Activated B cell treated with CpG ODN at 0.5 μM for 24 hours (primary cell): ENCODE results near the gene FOCAD. TPM values are rescaled to one million over a fixed set of nuclear protein-coding genes. Genes with fewer than 3 reads are reported as not detected.

ENCODE experiments used
- ATAC-seq: fragments of 200-7000 bp; cut with Tn5 transposase; one replicate; pipeline ENCODE4 v1.10.0; 2021; ENCODE audit warnings: low read depth, mild to moderate bottlenecking, moderate library complexity
- CTCF ChIA-PET: fragments of 350-600 bp; sonication (Branson Sonifier 250); formaldehyde crosslinking; loops from one replicate; lab custom pipeline; 2021; ENCODE audit warnings: antibody characterized with exemption; lab: Charles Lee
- POLR2A ChIA-PET: fragments of 350-600 bp; sonication (Branson Sonifier 250); formaldehyde crosslinking; loops from one replicate; lab custom pipeline; 2021; ENCODE audit warnings: antibody characterized with exemption; lab: Charles Lee
- DNase-seq: peaks from one replicate; pipeline ENCODE4 v3.0.0; 2022
- H3K27ac Mint-ChIP-seq: one replicate; pipeline ENCODE4 v1.8.0; 2020; ENCODE audit warnings: mixed read lengths
- H3K27me3 Mint-ChIP-seq: one replicate; pipeline ENCODE4 v1.8.0; 2021; ENCODE audit warnings: mixed read lengths
- H3K36me3 Mint-ChIP-seq: one replicate; pipeline ENCODE4 v1.8.0; 2021; ENCODE audit warnings: low read depth, mixed read lengths
- H3K4me1 Mint-ChIP-seq: one replicate; pipeline ENCODE4 v1.8.0; 2021; ENCODE audit warnings: mixed read lengths
- H3K4me3 Mint-ChIP-seq: one replicate; pipeline ENCODE4 v1.8.0; 2020; ENCODE audit warnings: mild to moderate bottlenecking, mixed read lengths
- H3K9me3 Mint-ChIP-seq: one replicate; pipeline ENCODE4 v1.8.0; 2020; ENCODE audit warnings: mixed read lengths
- CTCF ChIP-seq: fragments of 200-600 bp; IDR thresholded peaks from one replicate; pipeline ENCODE4 v1.8.0; 2022; ENCODE audit warnings: antibody characterized with exemption, mild to moderate bottlenecking
- intact Hi-C: fragments of 100-400 bp; cut with micrococcal nuclease; formaldehyde crosslinking; loops from one replicate; pipeline ENCODE4 v1.15.1; 2024
- total RNA-seq: library from RNA; stranded (reverse); gene quantifications from 2 replicates; pipeline ENCODE4 v1.2.3, GENCODE V29; 2022

Gene FOCAD
- total RNA-seq, 1 donor from 2014 or later, result 11.7 TPM

DNA sequence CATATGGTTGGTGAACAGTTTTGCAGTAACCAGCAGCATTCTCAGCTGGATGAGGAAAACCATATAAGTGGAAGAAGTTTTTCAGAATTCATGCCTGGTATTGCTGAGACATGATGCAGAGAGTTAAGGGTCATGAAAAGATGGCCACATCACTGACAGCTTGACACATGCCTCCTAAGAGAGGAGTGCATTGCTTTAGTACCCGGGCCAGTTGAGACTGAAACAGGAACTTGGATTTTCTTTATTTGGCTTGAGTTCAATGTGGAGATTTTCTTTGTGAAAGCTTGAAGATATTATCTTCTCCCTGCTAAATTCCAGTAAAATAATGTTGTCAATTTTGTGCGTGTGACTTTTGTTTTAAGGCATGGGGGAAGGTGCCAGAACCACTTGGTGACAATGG is 311.6 kb downstream of the FOCAD start:
- no peak for DNase-seq
- Mint-ChIP-seq H3K27me3 (no peaks in the 10 kb centered on the region), H3K4me3 (no peak overlapping the region), H3K4me1 (peaks cover 32% of the 10 kb centered on the region), H3K27ac (no peak overlapping the region), H3K9me3 (no peaks in the 10 kb centered on the region), H3K36me3 (peaks cover 31% of the 10 kb centered on the region)
- CTCF ChIA-PET, result interaction anchor here (0.8 kb wide), 1 partner anchor 713 kb away, joined by 3 read pairs; no protein-coding TSS in a partner anchor
- POLR2A ChIA-PET, result no interaction called here
- no peak for ATAC-seq
- TF ChIP-seq CTCF, result no peak
- intact Hi-C loops, result no loop called here

DNA sequence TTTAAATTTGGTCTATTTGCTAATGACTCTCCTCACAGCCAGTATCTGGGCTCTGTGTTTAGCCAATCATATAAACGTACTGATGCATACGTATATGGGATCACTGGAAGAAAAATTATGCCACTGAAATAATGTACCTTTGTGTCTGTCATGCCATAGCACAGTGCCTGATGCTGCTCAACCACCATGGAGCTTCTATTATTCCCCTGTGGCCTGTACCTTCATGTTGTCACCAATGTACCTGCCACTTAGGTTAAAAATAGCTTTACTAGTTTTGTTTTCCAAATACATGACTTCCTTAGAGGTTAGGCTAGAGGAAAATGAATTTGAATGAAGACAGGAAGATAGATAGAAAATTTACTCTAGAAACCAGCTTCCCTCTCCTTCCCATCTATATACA is 312.8 kb downstream of the FOCAD start:
- ChIA-PET CTCF (no interaction called here), POLR2A (no interaction called here)
- Mint-ChIP-seq H3K4me3 (no peak overlapping the region), H3K9me3 (peaks cover 7% of the 10 kb centered on the region), H3K27me3 (no peaks in the 10 kb centered on the region), H3K27ac (no peak overlapping the region), H3K36me3 (peaks cover 39% of the 10 kb centered on the region), H3K4me1 (peaks cover 32% of the 10 kb centered on the region)
- intact Hi-C loops, result no loop called here
- DNase-seq (no peak), ATAC-seq (no peak)
- no peak for TF ChIP-seq CTCF

DNA sequence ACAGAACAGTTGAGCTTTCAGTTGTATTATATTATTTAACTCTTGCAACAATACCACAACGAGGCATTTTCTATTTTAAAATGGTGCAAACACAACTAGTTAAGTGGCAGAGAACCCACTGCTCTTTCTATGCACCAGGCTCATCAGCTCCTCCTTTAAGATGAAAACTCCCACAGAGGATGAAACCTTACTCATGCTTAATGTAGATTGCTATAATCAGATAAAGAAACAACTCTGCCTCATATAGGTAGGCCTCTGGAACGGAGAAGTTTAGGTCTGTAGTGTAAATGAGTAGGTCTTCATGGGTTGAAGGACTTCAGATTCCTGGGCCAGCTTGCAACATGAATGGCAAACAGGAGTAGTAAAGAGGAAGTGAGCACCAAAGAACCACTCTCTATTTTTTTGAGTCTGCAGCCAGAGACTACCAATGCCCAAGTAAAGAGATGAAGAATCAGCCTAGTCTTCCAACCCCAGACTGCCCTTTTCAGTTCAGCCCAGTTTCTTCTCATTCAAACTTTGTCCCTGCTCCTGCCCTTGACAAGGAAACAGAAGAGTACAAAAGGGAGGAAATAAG is 313.5 kb downstream of the FOCAD start:
- DNase-seq (no peak), ATAC-seq (peak; percentile 31)
- Mint-ChIP-seq H3K36me3 (peaks cover 47% of the 10 kb centered on the region), H3K4me3 (no peak overlapping the region), H3K27ac (no peak overlapping the region), H3K27me3 (no peaks in the 10 kb centered on the region), H3K4me1 (peaks cover 32% of the 10 kb centered on the region), H3K9me3 (peaks cover 7% of the 10 kb centered on the region)
- TF ChIP-seq CTCF, result no peak
- ChIA-PET POLR2A (interaction anchor here (0.5 kb wide), 1 partner anchor 918 kb away, joined by 10 read pairs; no protein-coding TSS in a partner anchor), CTCF (interaction anchor here (0.6 kb wide), 1 partner anchor 153 kb away, joined by 3 read pairs; no protein-coding TSS in a partner anchor)
- intact Hi-C loops, result no loop called here

DNA sequence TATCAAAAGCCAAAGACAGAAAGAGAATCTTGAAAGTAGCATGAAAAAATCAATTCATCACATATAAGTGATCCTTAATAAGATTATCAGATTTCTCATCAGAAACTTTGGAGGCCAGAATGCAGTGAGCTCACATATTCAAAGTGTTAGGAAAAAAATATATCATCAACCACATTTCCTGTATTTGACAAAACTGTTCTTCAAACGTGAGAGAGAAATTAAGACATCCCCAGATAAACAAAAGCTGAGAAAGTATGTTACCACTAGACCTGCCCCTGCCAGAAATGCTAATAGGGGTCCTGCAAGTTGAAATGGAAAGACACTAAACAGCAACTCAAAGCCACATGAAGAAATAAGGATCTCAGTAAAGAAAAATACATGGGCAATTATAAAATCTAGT is 317.5 kb downstream of the FOCAD start:
- Mint-ChIP-seq H3K4me1 (peaks cover 15% of the 10 kb centered on the region), H3K36me3 (peaks cover 57% of the 10 kb centered on the region), H3K4me3 (no peak overlapping the region), H3K27me3 (no peaks in the 10 kb centered on the region), H3K27ac (no peak overlapping the region), H3K9me3 (peaks cover 7% of the 10 kb centered on the region)
- CTCF ChIA-PET, result no interaction called here
- POLR2A ChIA-PET, result no interaction called here
- intact Hi-C loops, result no loop called here
- TF ChIP-seq CTCF, result no peak
- no peak for ATAC-seq
- no peak for DNase-seq

GRCh38 chr9:21002040-21002439 is 318.0 kb downstream of the FOCAD start:
- no peak for ATAC-seq
- no peak overlapping the region for H3K4me3 Mint-ChIP-seq
- no peak overlapping the region for H3K27ac Mint-ChIP-seq
- TF ChIP-seq CTCF, result no peak
- intact Hi-C loops, result no loop called here
- POLR2A ChIA-PET, result interaction anchor here (0.6 kb wide), 1 partner anchor 10 kb away, joined by 4 read pairs; no protein-coding TSS in a partner anchor
- peaks cover 10% of the 10 kb centered on the region for H3K4me1 Mint-ChIP-seq
- DNase-seq, result no peak
- no peaks in the 10 kb centered on the region for H3K27me3 Mint-ChIP-seq
- CTCF ChIA-PET, result no interaction called here
- H3K36me3 Mint-ChIP-seq, result peaks cover 62% of the 10 kb centered on the region
- H3K9me3 Mint-ChIP-seq, result peaks cover 7% of the 10 kb centered on the region
